HG03575 (cell line): Measurements from ENCODE around the gene B4GALNT1.

Experiments used
- ATAC-seq: cut with Tn5 transposase; IDR thresholded peaks from one replicate; pipeline ENCODE4 v1.9.1; 2021; ENCODE audit not compliant: unreplicated experiment, insufficient number of reproducible peaks, low FRiP score; ENCODE audit errors: extremely low read depth

The B4GALNT1 gene

GRCh38 chr12:57611827-57612710, 20.9 kb downstream of the B4GALNT1 start:
- ATAC-seq = no peak

GRCh38 chr12:57611108-57611826, 21.7 kb downstream of the B4GALNT1 start, which contains the start of gene ARHGEF25:
ARHGEF25 (plus strand) TSS chr12:57611435; CDS start chr12:57611895, 460 bp downstream.
- no peak for ATAC-seq

DNA sequence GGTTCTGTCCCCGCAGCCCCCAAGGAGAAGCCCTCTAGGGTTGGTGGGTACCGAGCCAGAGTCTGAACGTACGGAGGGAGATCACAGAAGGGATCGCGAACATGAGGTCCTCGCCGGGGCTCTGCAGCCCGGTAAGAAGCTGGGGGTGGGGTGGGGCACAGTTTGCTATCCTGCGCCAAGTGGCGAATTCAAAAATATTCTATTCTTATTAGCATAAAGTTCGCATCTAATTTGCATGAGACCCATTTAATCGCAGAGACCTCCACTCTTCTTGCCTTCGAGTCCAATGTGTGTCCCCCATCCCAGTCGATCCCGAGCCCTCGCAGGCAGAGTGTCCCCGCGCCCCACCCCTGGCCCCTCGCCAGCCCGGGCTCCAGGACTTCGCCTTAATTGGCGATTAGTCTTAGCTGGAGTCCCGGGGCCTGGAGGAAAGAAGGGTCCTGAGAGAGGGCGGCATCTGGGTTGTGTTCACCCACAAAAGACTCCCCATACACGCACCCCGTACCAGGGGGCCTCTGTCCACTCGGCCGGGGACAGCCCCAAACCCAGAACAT, 22.4 kb downstream of the B4GALNT1 start:
- no peak for ATAC-seq

GRCh38 chr12:57609781-57610553, 23.0 kb downstream of the B4GALNT1 start:
- no peak for ATAC-seq

GRCh38 chr12:57609101-57609780, 23.8 kb downstream of the B4GALNT1 start:
- no peak for ATAC-seq

DNA sequence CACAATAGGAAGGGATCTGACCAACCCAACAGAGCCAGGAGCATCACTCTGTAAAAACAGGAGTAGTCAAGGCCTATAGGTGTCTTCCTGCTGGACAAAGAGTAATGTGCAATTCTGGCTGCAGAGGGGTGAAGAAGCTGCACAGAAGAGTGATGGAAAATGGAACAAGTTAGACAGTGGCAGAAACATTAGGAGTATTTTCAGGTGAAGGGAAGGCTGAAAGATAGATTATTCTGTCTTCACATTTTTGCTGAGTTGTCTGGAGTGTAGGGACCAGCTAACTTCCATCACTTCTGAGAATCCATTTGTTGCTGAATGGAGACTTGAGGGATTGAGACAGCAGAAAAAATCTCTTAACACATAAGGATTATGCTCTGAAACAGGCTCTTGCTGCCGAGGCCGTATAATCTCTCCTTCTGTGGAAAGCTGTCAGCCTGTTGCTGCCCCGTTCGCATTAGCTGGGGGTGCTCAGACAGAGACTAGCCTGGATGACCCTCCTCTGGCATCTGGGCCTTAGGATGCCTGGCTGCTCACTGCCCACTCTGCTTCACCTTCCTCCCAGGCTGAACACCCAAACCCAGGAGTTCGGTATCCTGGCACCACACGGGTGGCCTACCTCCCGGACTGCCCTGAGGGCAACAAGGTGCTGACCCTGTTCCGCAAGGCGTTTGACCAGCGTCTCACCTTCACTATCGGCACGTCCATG, 24.9 kb downstream of the B4GALNT1 start:
- ATAC-seq = no peak

DNA sequence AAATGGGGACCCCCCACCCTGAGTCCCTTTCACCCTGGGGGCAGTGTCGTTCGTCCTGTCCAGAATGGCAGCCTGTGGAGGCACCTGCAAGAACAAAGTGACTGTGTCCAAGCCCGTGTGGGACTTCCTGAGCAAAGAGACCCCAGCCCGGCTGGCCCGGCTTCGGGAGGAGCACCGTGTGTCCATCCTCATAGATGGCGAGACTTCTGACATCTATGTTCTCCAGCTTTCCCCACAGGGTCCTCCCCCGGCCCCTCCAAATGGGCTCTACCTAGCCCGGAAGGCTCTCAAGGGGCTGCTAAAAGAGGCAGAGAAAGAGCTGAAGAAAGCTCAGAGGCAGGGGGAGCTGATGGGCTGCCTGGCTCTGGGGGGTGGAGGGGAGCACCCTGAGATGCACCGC, 26.2 kb downstream of the B4GALNT1 start:
- no peak for ATAC-seq

DNA sequence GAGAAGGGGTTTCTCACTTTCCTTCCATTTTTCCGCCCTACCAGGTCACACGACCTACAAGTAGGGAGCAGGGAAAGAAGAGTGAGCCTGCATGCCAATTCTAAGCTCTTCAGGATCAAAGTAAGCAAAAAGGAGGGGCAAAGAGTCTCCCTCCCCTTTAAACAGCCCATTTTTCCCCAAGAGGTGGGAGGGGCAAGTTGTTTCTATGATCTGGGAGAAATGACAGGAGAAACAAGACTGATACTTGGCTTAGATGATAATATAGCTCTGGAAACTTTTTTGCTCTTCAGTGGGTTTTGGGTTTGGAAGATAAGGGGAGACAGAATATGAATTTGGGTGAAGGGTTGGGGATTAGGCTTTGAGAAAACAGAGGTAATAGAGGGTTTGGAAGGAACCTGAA, 26.6 kb downstream of the B4GALNT1 start:
- ATAC-seq = no peak

DNA sequence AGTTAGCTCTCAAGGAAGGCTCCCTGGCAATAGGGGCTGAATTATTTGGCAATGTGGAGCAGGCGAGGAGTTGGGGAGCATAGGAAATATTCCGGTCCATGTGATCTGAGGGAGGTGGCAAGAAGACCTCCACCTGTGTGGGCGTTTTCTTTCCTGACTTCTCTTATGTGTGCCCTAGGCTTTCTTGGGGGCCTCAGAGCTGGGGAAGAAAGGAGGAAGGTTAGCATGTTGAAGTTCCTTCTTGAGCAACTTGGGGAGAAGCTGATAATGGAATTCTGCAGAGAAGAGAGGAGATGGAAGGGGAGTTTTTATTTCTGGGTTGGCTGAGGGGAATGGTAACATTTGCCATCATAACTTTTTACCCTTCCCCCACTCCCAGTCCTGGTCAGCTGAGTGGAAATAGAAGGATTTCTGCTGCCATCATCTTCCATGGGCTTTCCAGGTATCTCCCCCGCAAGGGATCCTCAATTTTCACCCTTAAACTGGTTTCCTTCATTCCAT, 27.1 kb downstream of the B4GALNT1 start:
- no peak for ATAC-seq

DNA sequence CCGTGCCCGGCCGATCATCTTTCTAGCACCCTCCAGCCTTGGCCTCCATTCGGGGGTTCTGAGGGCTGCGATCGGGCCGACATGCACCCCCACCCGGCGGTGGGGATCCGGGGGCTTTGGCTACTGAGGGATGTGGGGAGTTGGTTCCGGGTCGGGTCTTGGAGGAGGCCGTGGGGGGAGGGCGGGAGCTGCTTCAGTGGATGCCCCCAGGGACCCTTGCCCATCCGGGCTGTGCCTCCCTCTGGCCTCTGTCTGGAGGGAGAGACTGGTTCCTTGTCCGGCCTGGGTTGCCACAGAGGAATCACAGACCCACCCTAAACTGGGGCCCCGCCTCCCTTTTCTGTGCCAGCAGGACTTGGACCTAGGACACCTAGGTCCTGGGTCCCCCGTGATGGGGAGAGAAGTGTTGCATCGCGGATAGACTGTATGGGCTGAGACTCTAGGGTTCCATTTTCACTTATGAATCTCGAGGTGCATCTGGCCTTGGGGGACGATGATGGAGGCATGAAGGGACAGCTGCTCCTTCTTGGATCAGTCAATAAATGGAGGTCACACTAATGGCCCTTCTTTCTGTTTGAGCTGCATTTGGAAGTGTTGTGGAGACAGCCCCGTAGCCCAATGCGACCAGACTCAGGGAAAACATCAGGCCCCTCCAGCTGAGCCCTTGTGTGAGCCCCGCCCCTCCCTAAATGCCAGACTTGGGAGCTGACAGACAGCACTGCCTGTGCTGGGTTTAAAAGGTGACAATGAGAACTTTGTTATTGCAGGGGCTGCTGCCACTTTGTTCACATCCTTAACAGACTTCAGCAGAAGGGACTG, 27.8 kb downstream of the B4GALNT1 start:
- no peak for ATAC-seq

- ATAC-seq = no peak
Observed at GRCh38 chr12:57604454-57604991, 28.5 kb downstream of the B4GALNT1 start, which contains the start of gene DTX3. DTX3 (plus strand) TSS chr12:57604824; CDS start chr12:57606518, 1,694 bp downstream.

DNA sequence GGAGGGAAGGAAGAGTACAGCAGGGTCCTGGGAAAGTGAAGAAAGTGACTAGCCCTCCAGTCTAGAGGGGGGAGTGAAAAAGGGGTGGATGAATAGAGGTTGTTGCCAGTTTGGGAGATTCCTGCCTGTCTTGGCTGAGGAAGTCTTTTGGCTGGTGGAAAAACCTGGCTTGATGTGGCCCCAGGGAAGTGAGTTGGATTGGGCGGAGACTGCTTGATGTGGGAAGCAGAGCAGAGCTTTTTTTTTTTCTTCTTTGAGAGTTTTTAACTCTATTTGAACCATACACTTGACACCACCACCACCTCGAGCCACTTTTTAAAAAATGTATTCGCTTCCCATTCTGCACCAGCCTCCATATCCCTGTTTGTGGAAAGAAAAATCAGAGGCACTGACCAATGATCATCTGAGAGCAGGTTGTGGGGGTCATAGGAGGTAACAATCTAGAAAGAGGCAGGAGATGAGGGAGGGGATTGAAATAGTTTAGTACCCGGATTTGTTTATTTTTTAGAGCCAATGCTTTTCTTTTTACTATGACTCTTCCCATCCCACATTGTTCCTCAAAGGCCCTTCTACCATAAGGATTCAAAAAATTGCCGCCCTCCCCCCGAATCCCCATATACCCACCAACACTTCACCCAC, 29.1 kb downstream of the B4GALNT1 start:
- ATAC-seq = no peak

DNA sequence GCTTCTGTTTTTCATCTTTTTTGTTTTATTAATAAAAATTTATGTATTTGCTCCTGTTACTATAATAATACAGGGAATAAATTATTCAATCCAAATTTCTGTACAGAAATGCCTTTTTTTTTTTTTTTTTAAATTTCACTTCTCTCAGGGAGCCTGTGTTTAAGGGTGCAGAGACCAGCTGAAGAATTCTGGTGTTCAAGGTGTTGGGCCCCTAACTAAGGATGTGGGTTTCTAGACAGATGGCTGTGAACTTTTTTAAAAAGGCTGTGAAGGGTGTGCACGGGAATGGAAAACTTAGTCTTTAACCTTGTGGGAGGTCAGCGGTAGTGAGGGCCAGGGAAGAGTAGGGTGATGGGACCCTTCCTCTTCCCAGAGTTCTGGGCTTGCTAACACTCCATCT, 29.7 kb downstream of the B4GALNT1 start:
- no peak for ATAC-seq

DNA sequence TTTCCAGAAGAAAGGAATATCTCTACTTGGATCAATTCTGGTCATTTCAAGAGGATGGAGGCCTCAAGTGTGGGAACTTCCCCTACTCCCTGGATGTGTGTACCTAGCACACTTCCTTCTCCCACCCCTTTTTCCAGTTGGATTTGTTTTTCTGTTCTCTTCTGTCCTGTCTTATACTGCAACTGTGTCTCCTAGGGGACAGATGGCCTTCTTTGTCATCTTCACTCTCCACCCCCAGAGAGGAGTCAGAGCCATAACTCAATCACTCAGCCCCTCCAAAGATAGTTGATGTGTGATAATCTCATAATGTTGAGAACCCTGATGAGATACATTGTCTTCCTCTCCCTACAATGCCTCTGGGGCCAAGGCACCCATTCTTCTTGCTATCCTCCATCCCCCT, 30.5 kb downstream of the B4GALNT1 start:
- no peak for ATAC-seq

GRCh38 chr12:57600395-57600794, 32.6 kb downstream of the B4GALNT1 start:
- no peak for ATAC-seq

- no peak for ATAC-seq
Observed at GRCh38 chr12:57593187-57593586, 39.8 kb downstream of the B4GALNT1 start.
